ENCODE measurements around the gene HELZ. TPM values are rescaled to one million over a fixed set of nuclear protein-coding genes. Genes with fewer than 3 reads are reported as not detected.

Gene HELZ
- total RNA-seq, 2 experiments from 2014 or later = 98.2 to 109 TPM

Other genes with a start within 250 kb of the HELZ start
- not detected for gene CACNG1, start 200.6 kb downstream of the HELZ start, total RNA-seq
- 10 to 100 TPM; 49.3 to 50.0 TPM for gene PSMD12, start 121.4 kb upstream of the HELZ start, total RNA-seq
- gene PITPNC1, start 132.1 kb upstream of the HELZ start, total RNA-seq = 10 to 100 TPM; 29.1 to 31.1 TPM